ENCODE results near the gene GARNL3.

Gene GARNL3

DNA sequence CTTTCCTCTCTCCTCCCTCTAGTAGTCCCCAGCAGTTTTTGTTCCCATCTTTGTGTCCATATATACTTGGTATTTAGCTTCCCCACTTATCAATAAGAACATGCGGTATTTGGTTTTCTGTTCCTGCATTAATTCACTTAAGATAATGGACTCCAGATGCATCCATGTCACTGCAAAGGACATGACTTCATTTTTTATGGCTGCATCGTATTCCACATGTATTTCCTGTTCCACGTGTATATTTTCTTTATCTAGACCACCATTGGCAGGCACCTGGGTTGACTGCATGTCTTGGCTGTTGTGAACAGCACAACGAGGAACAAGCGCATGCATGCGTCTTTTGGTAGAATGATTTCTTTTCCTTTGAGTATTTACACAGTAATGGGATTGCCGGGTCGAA lies 165.8 kb downstream of the GARNL3 start:
- no peak for DNase-seq (ENCODE audit: low read depth, low spot score)
- H3K36me3 ChIP-seq (ENCODE audit: control insufficient read depth, insufficient read depth, low read length), result peaks cover 5% of the 10 kb centered on the region; the same call in 1 of the 2 replicates
- H3K4me3 ChIP-seq (ENCODE audit: low read length), result no peak overlapping the region
- no peaks in the 10 kb centered on the region for H3K4me1 ChIP-seq (ENCODE audit: control insufficient read depth, insufficient read depth, low read length)
- WGBS (ENCODE audit: insufficient coverage, insufficient read length), result no CpG with 5 or more reads among the region's 8 CpGs
- no peaks in the 10 kb centered on the region for H3K9me3 ChIP-seq (ENCODE audit: control insufficient read depth, insufficient read depth, low read length)
- no peak overlapping the region for H3K27ac ChIP-seq (ENCODE audit: low read length)
- no peaks in the 10 kb centered on the region for H3K27me3 ChIP-seq (ENCODE audit: control insufficient read depth, insufficient read depth, low read length)

- DNase-seq (ENCODE audit: low read depth, low spot score), result no peak
- H3K27me3 ChIP-seq (ENCODE audit: control insufficient read depth, insufficient read depth, low read length), result no peaks in the 10 kb centered on the region
- H3K4me1 ChIP-seq (ENCODE audit: control insufficient read depth, insufficient read depth, low read length), result no peaks in the 10 kb centered on the region
- no peaks in the 10 kb centered on the region for H3K9me3 ChIP-seq (ENCODE audit: control insufficient read depth, insufficient read depth, low read length)
- WGBS (ENCODE audit: insufficient coverage, insufficient read length), result no CpG with 5 or more reads among the region's 12 CpGs
- H3K27ac ChIP-seq (ENCODE audit: low read length), result no peak overlapping the region
- no peak overlapping the region for H3K4me3 ChIP-seq (ENCODE audit: low read length)
- H3K36me3 ChIP-seq (ENCODE audit: control insufficient read depth, insufficient read depth, low read length), result peaks cover 21% of the 10 kb centered on the region; the same call in 1 of the 2 replicates
Observed at GRCh38 chr9:127437497-127438264, 173.1 kb downstream of the GARNL3 start.

DNA sequence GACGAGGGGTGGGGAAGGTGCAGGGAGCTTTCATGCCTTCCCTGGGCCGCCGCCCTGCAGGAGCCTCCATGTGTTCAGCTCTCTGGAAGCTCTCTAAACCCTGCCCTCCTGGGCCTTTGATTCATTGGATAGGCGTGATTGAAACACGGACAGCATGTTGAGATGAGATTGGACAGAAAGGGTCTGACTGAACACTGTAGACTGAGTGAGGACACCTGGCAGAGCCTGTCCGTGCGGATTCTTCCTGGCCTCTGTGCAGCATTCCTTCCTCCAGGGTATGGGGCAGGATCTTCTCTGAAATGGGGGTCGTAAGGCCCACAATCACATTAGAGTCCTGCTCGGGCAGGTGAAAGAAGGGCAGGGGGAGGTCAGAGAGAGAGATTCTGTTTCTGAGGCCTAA lies 173.8 kb downstream of the GARNL3 start:
- DNase-seq (ENCODE audit: low read depth, low spot score), result no peak
- Histone ChIP-seq H3K36me3 (ENCODE audit: control insufficient read depth, insufficient read depth, low read length) (peaks cover 20% of the 10 kb centered on the region; the same call in 1 of the 2 replicates), H3K4me1 (ENCODE audit: control insufficient read depth, insufficient read depth, low read length) (no peaks in the 10 kb centered on the region), H3K27ac (ENCODE audit: low read length) (no peak overlapping the region), H3K27me3 (ENCODE audit: control insufficient read depth, insufficient read depth, low read length) (no peaks in the 10 kb centered on the region), H3K4me3 (ENCODE audit: low read length) (no peak overlapping the region), H3K9me3 (ENCODE audit: control insufficient read depth, insufficient read depth, low read length) (no peaks in the 10 kb centered on the region)
- no CpG with 5 or more reads among the region's 9 CpGs for WGBS (ENCODE audit: insufficient coverage, insufficient read length)
